SK-N-SH (cell line): ENCODE measurements around the gene HIPK2. TPM values are rescaled to one million over a fixed set of nuclear protein-coding genes. Genes with fewer than 3 reads are reported as not detected.

Source experiments
- CTCF ChIA-PET: fragments of 300-600, 350-600 bp; formaldehyde crosslinking; extraction: SDS; loops from one replicate; lab custom pipeline; 2021; lab: Yijun Ruan, JAX
- POLR2A ChIA-PET: fragments of 350-600 bp; sonication (Branson Sonifier 250); formaldehyde crosslinking; extraction: SDS; loops from one replicate; lab custom pipeline; 2020; ENCODE audit warnings: antibody characterized with exemption, inconsistent platforms; lab: Yijun Ruan, JAX
- DNase-seq: peaks from one replicate; pipeline ENCODE4 v3.0.0; 2012
- H2AFZ ChIP-seq: fragments of 200-600 bp; sonication (generic); 2 replicates; pipeline ENCODE4 v1.8.1; 2016; ENCODE audit warnings: antibody characterized with exemption, mild to moderate bottlenecking, low read depth
- H3F3A ChIP-seq: fragments of 200-600 bp; sonication (generic); replicated peaks from 2 replicates; pipeline ENCODE3; 2016; ENCODE audit warnings: antibody characterized with exemption, mild to moderate bottlenecking; ENCODE audit not compliant: insufficient read depth
- H3K27ac ChIP-seq, 2 experiments: fragments of 200-500 bp in 1 of 2; fragments of 200-600 bp in 1 of 2; sonication (Bioruptor generic) in 1 of 2; sonication (generic), shearing (Covaris generic) in 1 of 2; 2 replicates each; pipeline versions ENCODE4 v1.5.1 to v1.6.1; 2014 to 2016; ENCODE audit warnings: low read depth in 2 of 2, inconsistent platforms in 1 of 2, low read length in 1 of 2, mild to moderate bottlenecking in 1 of 2, mixed read lengths in 1 of 2
- H3K27me3 ChIP-seq: fragments of 200-600 bp; sonication (generic), shearing (Covaris generic); 2 replicates; pipeline ENCODE4 v1.6.1; 2016; ENCODE audit warnings: mixed run types; ENCODE audit not compliant: insufficient read depth
- H3K36me3 ChIP-seq, 2 experiments: fragments of 200-500 bp in 1 of 2; fragments of 200-600 bp in 1 of 2; sonication (Bioruptor generic) in 1 of 2; sonication (generic) in 1 of 2; replicated peaks in 1 of 2; 2 replicates each; pipeline versions ENCODE3 to v1.5.1; 2014 to 2016; ENCODE audit warnings: low read length in 1 of 2, mild to moderate bottlenecking in 1 of 2; ENCODE audit not compliant: insufficient read depth in 2 of 2, control insufficient read depth in 1 of 2
- H3K4me1 ChIP-seq, 2 experiments: fragments of 200-500 bp in 1 of 2; fragments of 200-600 bp in 1 of 2; sonication (Bioruptor generic) in 1 of 2; sonication (generic), shearing (Covaris generic) in 1 of 2; 2 replicates each; pipeline versions ENCODE4 v1.5.1 to v1.6.1; 2014 to 2016; ENCODE audit warnings: low read depth in 1 of 2, low read length in 1 of 2, mixed run types in 1 of 2; ENCODE audit not compliant: insufficient read depth in 2 of 2, control insufficient read depth in 1 of 2
- H3K4me2 ChIP-seq: fragments of 200-600 bp; sonication (generic), shearing (Covaris generic); 2 replicates; pipeline ENCODE4 v1.6.1; 2017; ENCODE audit warnings: mixed run types
- H3K4me3 ChIP-seq, 2 experiments: fragments of 200-500 bp in 1 of 2; fragments of 200-600 bp in 1 of 2; sonication (Bioruptor generic) in 1 of 2; sonication (generic), shearing (Covaris generic) in 1 of 2; 2 replicates each; pipeline versions ENCODE4 v1.5.1 to v1.8.1; 2014 to 2016; ENCODE audit warnings: low read depth in 2 of 2, inconsistent platforms in 1 of 2, low read length in 1 of 2, mild to moderate bottlenecking in 1 of 2, mixed read lengths in 1 of 2, moderate library complexity in 1 of 2
- H3K79me2 ChIP-seq: fragments of 200-600 bp; sonication (generic); 2 replicates; pipeline ENCODE4 v1.8.1; 2017; ENCODE audit warnings: mild to moderate bottlenecking; ENCODE audit not compliant: insufficient read depth
- H3K9ac ChIP-seq: fragments of 200-600 bp; sonication (generic); 2 replicates; pipeline ENCODE4 v1.6.1; 2017; ENCODE audit warnings: mixed run types
- H3K9me2 ChIP-seq: fragments of 200-600 bp; sonication (generic); 2 replicates; pipeline ENCODE4 v1.6.1; 2017; ENCODE audit warnings: mixed run types
- H3K9me3 ChIP-seq: fragments of 200-600 bp; sonication (generic); 2 replicates; pipeline ENCODE4 v1.6.1; 2017; ENCODE audit warnings: mixed run types, mild to moderate bottlenecking, moderate library complexity
- H4K20me1 ChIP-seq: fragments of 200-600 bp; sonication (generic); 2 replicates; pipeline ENCODE4 v1.6.1; 2017; ENCODE audit warnings: mild to moderate bottlenecking, mixed run types; ENCODE audit not compliant: insufficient read depth
- CHD2 ChIP-seq: fragments of 150-350 bp; IDR thresholded peaks from 2 replicates; pipeline ENCODE4 v1.6.1; 2018; ENCODE audit warnings: low read length; ENCODE audit not compliant: partially characterized antibody
- CTCF ChIP-seq: fragments of 200-600 bp; sonication (generic); IDR thresholded peaks from 2 replicates; pipeline ENCODE4 v1.6.1; 2017; ENCODE audit warnings: antibody characterized with exemption, mild to moderate bottlenecking, moderate library complexity
- EP300 ChIP-seq, 2 experiments: IDR thresholded peaks; 2 replicates each; pipeline versions ENCODE4 v1.4.0 to v1.6.1; 2012; ENCODE audit warnings: borderline replicate concordance in 1 of 2, low read depth in 1 of 2, low read length in 1 of 2
- EZH2phosphoT487 ChIP-seq: fragments of 200-600 bp; sonication (generic); IDR thresholded peaks from 2 replicates; pipeline ENCODE4 v1.6.1; 2017; ENCODE audit warnings: low read depth, mixed run types, mild to moderate bottlenecking, antibody characterized with exemption, moderate library complexity, borderline replicate concordance
- FOSL2 ChIP-seq: IDR thresholded peaks from 2 replicates; pipeline ENCODE4 v1.4.0; 2012; ENCODE audit warnings: low read depth, mild to moderate bottlenecking, moderate library complexity, borderline replicate concordance
- FOXJ3 ChIP-seq: sonication (generic); formaldehyde crosslinking; IDR thresholded peaks from 2 replicates; pipeline ENCODE4 v1.5.1; 2020; ENCODE audit warnings: mild to moderate bottlenecking, missing genetic modification reagents
- FOXM1 ChIP-seq: IDR thresholded peaks from 2 replicates; pipeline ENCODE4 v1.4.0; 2012; ENCODE audit warnings: low read depth, mild to moderate bottlenecking
- GATA2 ChIP-seq: sonication (generic); formaldehyde crosslinking; IDR thresholded peaks from 2 replicates; pipeline ENCODE4 v1.5.0; 2020; ENCODE audit warnings: mild to moderate bottlenecking, missing genetic modification reagents
- IRF3 ChIP-seq: fragments of 150-350 bp; IDR thresholded peaks from 2 replicates; pipeline ENCODE4 v1.6.1; 2016; ENCODE audit warnings: mild to moderate bottlenecking, low read depth, low read length
- MAX ChIP-seq: IDR thresholded peaks from 2 replicates; pipeline ENCODE4 v1.4.0; 2012; ENCODE audit warnings: low read depth
- MEF2A ChIP-seq: IDR thresholded peaks from 2 replicates; pipeline ENCODE4 v1.4.0; 2012; ENCODE audit warnings: low read depth, borderline replicate concordance
- NFIC ChIP-seq: IDR thresholded peaks from 2 replicates; pipeline ENCODE4 v1.4.0; 2012; ENCODE audit warnings: borderline replicate concordance
- NRF1 ChIP-seq: IDR thresholded peaks from 2 replicates; pipeline ENCODE4 v1.6.1; 2012; ENCODE audit warnings: low read depth, mild to moderate bottlenecking, low read length
- POLR2AphosphoS5 ChIP-seq: IDR thresholded peaks from 2 replicates; pipeline ENCODE4 v1.6.1; 2012; ENCODE audit warnings: low read depth, low read length
- RFX5 ChIP-seq: IDR thresholded peaks from 2 replicates; pipeline ENCODE4 v1.6.1; 2012; ENCODE audit warnings: mild to moderate bottlenecking, improper control_type of control experiment, low read length
- RXRA ChIP-seq: IDR thresholded peaks from 2 replicates; pipeline ENCODE4 v1.4.0; 2012; ENCODE audit warnings: low read depth, mild to moderate bottlenecking, borderline replicate concordance
- SIN3A ChIP-seq: IDR thresholded peaks from 2 replicates; pipeline ENCODE4 v1.6.1; 2012; ENCODE audit warnings: low read depth, mild to moderate bottlenecking, low read length, moderate library complexity, borderline replicate concordance
- SMC3 ChIP-seq: IDR thresholded peaks from 2 replicates; pipeline ENCODE4 v1.6.1; 2012; ENCODE audit warnings: low read depth, low read length, improper control_type of control experiment
- USF1 ChIP-seq: IDR thresholded peaks from 2 replicates; pipeline ENCODE4 v1.4.0; 2012; ENCODE audit warnings: low read depth, borderline replicate concordance
- ZBTB33 ChIP-seq: IDR thresholded peaks from 2 replicates; pipeline ENCODE4 v1.4.0; 2012; ENCODE audit warnings: low read depth, borderline replicate concordance
- WGBS: methylation state at CpG from one replicate; pipeline ENCODE4 v1.1.6; 2017; ENCODE audit warnings: low lambda C conversion rate; 5-methylcytosine and 5-hydroxymethylcytosine counted together
- polyA plus RNA-seq, 3 experiments: library from polyadenylated mRNA; depleted of rRNA; stranded (reverse); fragments of >200 nt; gene quantifications; 2 replicates each; pipeline ENCODE4 v1.2.3, GENCODE V29; 2012

Gene HIPK2
- polyA plus RNA-seq, 1 of the 3 experiments (the other 2 are of a cell fraction) = 14.2 TPM

GRCh38 chr7:139560199-139560598 is 217.6 kb downstream of the HIPK2 start:
- WGBS = 89% methylated on average over 2 of the region's 2 CpGs
- H3F3A ChIP-seq = no peaks in the 10 kb centered on the region
- CTCF ChIA-PET = interaction anchor here (0.8 to 1.6 kb wide), 4 partner anchors 25 to 442 kb away, joined by 3 to 5 read pairs (median 4); no protein-coding TSS in a partner anchor
- H3K36me3 ChIP-seq = peaks cover 7 to 15% of the 10 kb centered on the region in 2 experiments
- no peak overlapping the region for H3K9ac ChIP-seq
- no peaks in the 10 kb centered on the region for H3K9me2 ChIP-seq
- no peak overlapping the region for H3K4me3 ChIP-seq
- H3K4me1 ChIP-seq = no peaks in the 10 kb centered on the region
- H3K4me2 ChIP-seq = no peak overlapping the region
- H3K27me3 ChIP-seq = no peaks in the 10 kb centered on the region
- no peak for DNase-seq
- no peaks in the 10 kb centered on the region for H3K79me2 ChIP-seq
- H3K27ac ChIP-seq = no peak overlapping the region
- no peaks in the 10 kb centered on the region for H4K20me1 ChIP-seq
- H3K9me3 ChIP-seq = no peaks in the 10 kb centered on the region
- no peak for TF ChIP-seq MAX
- TF ChIP-seq CTCF = no peak
- no peak for TF ChIP-seq MEF2A
- no peak for TF ChIP-seq SMC3
- no peak for TF ChIP-seq RXRA
- TF ChIP-seq NFIC = no peak
- TF ChIP-seq NRF1 = no peak
- no peak for TF ChIP-seq FOXJ3
- TF ChIP-seq SIN3A = no peak
- no peak for TF ChIP-seq FOSL2
- no peak for TF ChIP-seq CHD2
- no peak for TF ChIP-seq POLR2AphosphoS5
- no peak for TF ChIP-seq EP300 (IDR thresholded peaks at IDR 0.05; ENCODE audit: borderline replicate concordance in 1 of 2, low read depth in 1 of 2, low read length in 1 of 2)
- no peak for TF ChIP-seq GATA2 (CRISPR knock-in tag)
- TF ChIP-seq ZBTB33 = no peak
- no peak for TF ChIP-seq EZH2phosphoT487
- no peak for TF ChIP-seq IRF3
- TF ChIP-seq RFX5 = no peak
- TF ChIP-seq USF1 = no peak
- no peak for TF ChIP-seq FOXM1
- H2AFZ ChIP-seq = no peak overlapping the region
- POLR2A ChIA-PET = no interaction called here
